HepG2 (cell line): ENCODE measurements around the gene GTF3A. TPM values are rescaled to one million over a fixed set of nuclear protein-coding genes. Genes with fewer than 3 reads are reported as not detected.

Source experiments
- CBX1 ChIP-seq: IDR thresholded peaks from one replicate; pipeline ENCODE4 v1.6.1; 2016; ENCODE audit warnings: antibody characterized with exemption, low read depth
- FOXO4 ChIP-seq: sonication (generic); formaldehyde crosslinking; conservative IDR thresholded peaks from 2 replicates; pipeline ENCODE4 v1.8.1; 2023; ENCODE audit warnings: missing genetic modification reagents
- HINFP ChIP-seq: sonication (generic); formaldehyde crosslinking; IDR thresholded peaks from 2 replicates; pipeline ENCODE4 v1.4.0; 2020; ENCODE audit warnings: low read depth, mild to moderate bottlenecking, missing genetic modification reagents
- KDM5B ChIP-seq: sonication (generic); formaldehyde crosslinking; IDR thresholded peaks from 2 replicates; pipeline ENCODE4 v1.4.0; 2020; ENCODE audit warnings: missing genetic modification reagents, mild to moderate bottlenecking, borderline replicate concordance
- KDM6A ChIP-seq: IDR thresholded peaks from 2 replicates; pipeline ENCODE4 v1.6.1; 2016; ENCODE audit warnings: low read depth
- NAIF1 ChIP-seq: sonication (generic); formaldehyde crosslinking; IDR thresholded peaks from 2 replicates; pipeline ENCODE4 v1.5.0; 2020; ENCODE audit warnings: mild to moderate bottlenecking, missing genetic modification reagents, borderline replicate concordance
- PBX3 ChIP-seq: sonication (generic); formaldehyde crosslinking; IDR thresholded peaks from 2 replicates; pipeline ENCODE4 v1.8.1; 2023; ENCODE audit warnings: missing genetic modification reagents, inconsistent platforms, borderline replicate concordance
- POLR2G ChIP-seq: fragments of 200-400 bp; formaldehyde crosslinking; IDR thresholded peaks from 2 replicates; pipeline ENCODE4 v1.6.1; 2018; ENCODE audit warnings: mild to moderate bottlenecking, low read depth, low read length, moderate library complexity
- RNF2 ChIP-seq: fragments of 450-650 bp; conservative IDR thresholded peaks from 2 replicates; pipeline ENCODE4 v1.6.1; 2016; ENCODE audit warnings: low read depth
- SOX13 ChIP-seq, 3 experiments: fragments of 450-650 bp in 1 of 3; sonication (generic) in 1 of 3; formaldehyde crosslinking in 1 of 3; IDR thresholded peaks in 2 of 3; conservative IDR thresholded peaks in 1 of 3; 2 replicates each; pipeline versions ENCODE4 v1.5.0 to v1.6.1; 2016 to 2020; ENCODE audit warnings: antibody characterized with exemption in 1 of 3, mild to moderate bottlenecking in 1 of 3, missing compliant biosample characterization in 1 of 3, missing genetic modification reagents in 1 of 3, moderate library complexity in 1 of 3
- ZBTB43 ChIP-seq: sonication (generic); formaldehyde crosslinking; conservative IDR thresholded peaks from 2 replicates; pipeline ENCODE4 v1.4.0; 2020; ENCODE audit warnings: missing genetic modification reagents
- ZNF24 ChIP-seq: fragments of 450-650 bp; IDR thresholded peaks from 2 replicates; pipeline ENCODE4 v1.6.1; 2017; ENCODE audit warnings: antibody characterized with exemption, mild to moderate bottlenecking
- ZNF292 ChIP-seq: sonication (generic); formaldehyde crosslinking; IDR thresholded peaks from 2 replicates; pipeline ENCODE4 v1.8.1; 2022; ENCODE audit warnings: mild to moderate bottlenecking, low read depth, missing genetic modification reagents, borderline replicate concordance
- ZNF354B ChIP-seq: sonication (generic); formaldehyde crosslinking; IDR thresholded peaks from 2 replicates; pipeline ENCODE4 v1.8.0; 2022; ENCODE audit warnings: mild to moderate bottlenecking, missing genetic modification reagents
- ZNF550 ChIP-seq: sonication (generic); formaldehyde crosslinking; IDR thresholded peaks from 2 replicates; pipeline ENCODE4 v1.4.0; 2020; ENCODE audit warnings: mild to moderate bottlenecking, missing genetic modification reagents, borderline replicate concordance
- ZNF841 ChIP-seq: sonication (generic); formaldehyde crosslinking; IDR thresholded peaks from 2 replicates; pipeline ENCODE4 v1.8.1; 2023; ENCODE audit warnings: missing genetic modification reagents, borderline replicate concordance
- polyA plus RNA-seq, 8 experiments: library from polyadenylated mRNA; depleted of rRNA in 3 of 8; stranded (reverse) in 7 of 8; unstranded in 1 of 8; fragments of >200 nt; fragmentation: Illumina TruSeq in 4 of 8; extraction: Trizol in 4 of 8; gene quantifications; 2 replicates each; pipeline versions ENCODE4 v1.2.1 to v1.2.3, GENCODE V29; 2011 to 2016; ENCODE audit warnings: low read depth in 4 of 8, missing spikeins in 1 of 8, mixed read lengths in 1 of 8; ENCODE audit not compliant: insufficient read depth in 1 of 8
- total RNA-seq, 5 experiments: library from RNA; depleted of rRNA; stranded (reverse); fragments of >200 nt; fragmentation: Illumina TruSeq; extraction: Trizol; gene quantifications; 2 replicates each; pipeline ENCODE4 v1.2.3, GENCODE V29; 2016; ENCODE audit warnings: low read depth in 1 of 5
- TF ChIP-seq, protein P1 (sequence below): sonication (generic); formaldehyde crosslinking; IDR thresholded peaks from 2 replicates; pipeline ENCODE4 v1.4.0; 2020; ENCODE audit warnings: missing genetic modification reagents
- TF ChIP-seq, protein P2 (sequence below): sonication (generic); formaldehyde crosslinking; IDR thresholded peaks from 2 replicates; pipeline ENCODE4 v1.4.0; 2020; ENCODE audit warnings: missing genetic modification reagents

GTF3A gene
- total and polyA plus RNA-seq, 2 of the 13 experiments (the other 11 are each of a cell fraction or from before 2014, with no cell fraction given), result 42.1 to 176 TPM

DNA sequence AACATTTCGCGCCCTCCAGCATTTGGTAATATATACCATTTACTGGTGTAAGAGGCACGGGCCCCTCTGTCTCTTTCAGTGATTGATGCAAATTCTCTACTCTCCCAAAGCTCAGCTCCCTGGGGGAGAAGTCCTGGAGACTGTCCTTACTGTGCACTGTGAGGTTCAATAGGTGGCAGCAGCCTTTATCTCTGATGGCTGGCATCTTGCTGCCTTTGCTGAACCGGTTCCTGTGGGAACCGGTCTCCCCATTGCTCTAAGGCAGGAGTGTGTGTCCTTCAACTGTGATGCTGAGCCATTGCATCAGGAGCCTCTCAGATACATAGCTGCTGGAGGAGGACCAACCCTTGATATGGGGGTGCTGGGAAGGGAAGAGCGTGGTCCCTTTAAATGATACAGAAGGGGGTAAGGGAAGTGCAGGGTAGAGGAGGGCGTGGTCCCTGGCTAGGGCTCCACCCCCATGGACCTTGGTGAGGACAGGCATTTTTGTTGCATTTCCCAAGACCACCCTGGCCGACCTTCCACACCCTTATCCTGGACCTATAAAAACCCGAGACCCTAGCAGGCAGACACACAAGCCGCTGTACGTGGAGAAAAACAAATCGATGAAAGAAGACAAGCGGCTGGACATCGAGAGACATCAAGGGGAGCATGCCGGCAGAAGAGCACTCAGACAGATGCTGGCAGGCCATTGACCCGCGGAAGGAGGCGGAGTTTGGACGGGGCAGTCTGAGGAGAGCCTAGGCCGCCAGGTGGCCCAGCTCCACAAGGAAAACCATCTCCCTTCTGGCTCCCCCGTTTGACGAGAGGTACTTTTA is 41.1 kb upstream of the GTF3A start (continued):
- no peak for TF ChIP-seq KDM6A (CRISPR knock-in tag)
- TF ChIP-seq, protein P1, sequence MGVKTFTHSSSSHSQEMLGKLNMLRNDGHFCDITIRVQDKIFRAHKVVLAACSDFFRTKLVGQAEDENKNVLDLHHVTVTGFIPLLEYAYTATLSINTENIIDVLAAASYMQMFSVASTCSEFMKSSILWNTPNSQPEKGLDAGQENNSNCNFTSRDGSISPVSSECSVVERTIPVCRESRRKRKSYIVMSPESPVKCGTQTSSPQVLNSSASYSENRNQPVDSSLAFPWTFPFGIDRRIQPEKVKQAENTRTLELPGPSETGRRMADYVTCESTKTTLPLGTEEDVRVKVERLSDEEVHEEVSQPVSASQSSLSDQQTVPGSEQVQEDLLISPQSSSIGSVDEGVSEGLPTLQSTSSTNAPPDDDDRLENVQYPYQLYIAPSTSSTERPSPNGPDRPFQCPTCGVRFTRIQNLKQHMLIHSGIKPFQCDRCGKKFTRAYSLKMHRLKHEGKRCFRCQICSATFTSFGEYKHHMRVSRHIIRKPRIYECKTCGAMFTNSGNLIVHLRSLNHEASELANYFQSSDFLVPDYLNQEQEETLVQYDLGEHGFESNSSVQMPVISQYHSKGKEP (CRISPR knock-in tag), result no peak
- TF ChIP-seq ZNF292, result peak; percentile 84; the same call in 1 of the 2 replicates
- TF ChIP-seq ZNF841 (CRISPR knock-in tag), result no peak
- TF ChIP-seq, protein P2, sequence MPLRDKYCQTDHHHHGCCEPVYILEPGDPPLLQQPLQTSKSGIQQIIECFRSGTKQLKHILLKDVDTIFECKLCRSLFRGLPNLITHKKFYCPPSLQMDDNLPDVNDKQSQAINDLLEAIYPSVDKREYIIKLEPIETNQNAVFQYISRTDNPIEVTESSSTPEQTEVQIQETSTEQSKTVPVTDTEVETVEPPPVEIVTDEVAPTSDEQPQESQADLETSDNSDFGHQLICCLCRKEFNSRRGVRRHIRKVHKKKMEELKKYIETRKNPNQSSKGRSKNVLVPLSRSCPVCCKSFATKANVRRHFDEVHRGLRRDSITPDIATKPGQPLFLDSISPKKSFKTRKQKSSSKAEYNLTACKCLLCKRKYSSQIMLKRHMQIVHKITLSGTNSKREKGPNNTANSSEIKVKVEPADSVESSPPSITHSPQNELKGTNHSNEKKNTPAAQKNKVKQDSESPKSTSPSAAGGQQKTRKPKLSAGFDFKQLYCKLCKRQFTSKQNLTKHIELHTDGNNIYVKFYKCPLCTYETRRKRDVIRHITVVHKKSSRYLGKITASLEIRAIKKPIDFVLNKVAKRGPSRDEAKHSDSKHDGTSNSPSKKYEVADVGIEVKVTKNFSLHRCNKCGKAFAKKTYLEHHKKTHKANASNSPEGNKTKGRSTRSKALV, result no peak
- no peak for TF ChIP-seq PBX3 (CRISPR knock-in tag)
- TF ChIP-seq SOX13 (IDR thresholded peaks at IDR 0.05), result no peak
- TF ChIP-seq SOX13 (CRISPR knock-in tag; conservative IDR thresholded peaks at IDR 0.05 in 1 of 2, IDR thresholded peaks at IDR 0.05 in 1 of 2), result no peak
- TF ChIP-seq ZNF354B (CRISPR knock-in tag), result no peak
- TF ChIP-seq ZNF550 (CRISPR knock-in tag), result no peak
- peak; percentile 77; the same call in 1 of the 2 replicates for TF ChIP-seq KDM5B
- TF ChIP-seq HINFP, result peak; percentile 98
- TF ChIP-seq FOXO4 (CRISPR knock-in tag), result 0 out of 2 replicates have a peak, but pooled peaks have one; percentile 27
- TF ChIP-seq RNF2, result no peak
- 0 out of 2 replicates have a peak, but pooled peaks have one; percentile 38 for TF ChIP-seq POLR2G
- no peak for TF ChIP-seq CBX1
- TF ChIP-seq ZNF24, result no peak
- peak; percentile 78; the same call in 1 of the 2 replicates for TF ChIP-seq NAIF1 (CRISPR knock-in tag)
- peak; percentile 51; the same call in 1 of the 2 replicates for TF ChIP-seq ZBTB43 (CRISPR knock-in tag)
